Lower leg skin (tissue), 3 donors: ENCODE data around the gene SAP30L.

Experiments used
- POLR2A ChIP-seq, 2 donors: fragments of 450-650 bp; IDR thresholded peaks; one replicate each; pipeline ENCODE4 v1.6.1; 2016 to 2017; ENCODE audit warnings: antibody characterized with exemption in 2 of 2, mild to moderate bottlenecking in 1 of 2, moderate library complexity in 1 of 2
- TF ChIP-seq, protein P1 (sequence below), 3 donors: fragments of 450-650 bp; IDR thresholded peaks; one replicate each; pipeline ENCODE4 v1.5.1; 2016; ENCODE audit warnings: antibody characterized with exemption in 3 of 3, mild to moderate bottlenecking in 3 of 3, moderate library complexity in 2 of 3

DNA sequence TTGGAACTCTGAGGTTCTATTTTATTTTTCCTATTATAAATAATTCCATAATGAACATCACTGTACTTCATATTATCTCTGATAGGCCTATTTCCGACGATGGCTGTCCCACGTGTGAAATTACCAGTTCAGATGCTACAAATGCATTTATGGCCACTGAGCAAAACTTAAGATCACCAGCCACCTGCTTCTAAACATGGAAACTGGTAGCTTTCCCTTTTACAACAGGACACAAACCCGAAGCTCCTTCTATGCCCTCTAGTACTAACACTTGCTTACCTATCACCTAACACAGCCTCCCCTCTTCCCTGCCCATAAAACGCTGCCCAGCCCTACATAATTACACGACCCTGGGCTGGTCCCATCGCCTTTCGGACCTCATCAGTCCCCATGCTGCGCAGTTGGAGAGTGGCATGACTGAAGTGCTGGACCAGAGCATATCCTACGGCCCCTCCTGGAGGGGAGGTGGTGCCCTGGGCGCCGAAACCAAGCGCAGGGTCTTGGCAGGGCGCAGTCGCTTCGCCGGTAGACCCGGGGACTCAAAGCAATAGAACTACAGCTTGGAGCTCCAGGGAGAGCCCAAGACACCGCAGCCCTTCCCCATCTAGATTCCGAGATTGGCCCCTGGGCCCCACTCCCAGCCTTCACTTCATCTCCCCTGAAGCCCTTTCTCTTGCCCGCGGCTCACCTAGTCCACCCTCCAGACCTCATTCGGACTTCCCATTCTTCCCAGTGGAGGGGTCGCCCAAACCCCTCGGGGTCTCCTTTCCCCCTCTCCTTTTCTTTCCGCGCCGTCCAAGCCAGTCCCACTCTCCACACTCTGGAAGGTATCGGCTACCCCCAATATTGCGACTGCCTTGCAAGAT, 1.0 kb upstream of the SAP30L start:
- TF ChIP-seq, protein P1, sequence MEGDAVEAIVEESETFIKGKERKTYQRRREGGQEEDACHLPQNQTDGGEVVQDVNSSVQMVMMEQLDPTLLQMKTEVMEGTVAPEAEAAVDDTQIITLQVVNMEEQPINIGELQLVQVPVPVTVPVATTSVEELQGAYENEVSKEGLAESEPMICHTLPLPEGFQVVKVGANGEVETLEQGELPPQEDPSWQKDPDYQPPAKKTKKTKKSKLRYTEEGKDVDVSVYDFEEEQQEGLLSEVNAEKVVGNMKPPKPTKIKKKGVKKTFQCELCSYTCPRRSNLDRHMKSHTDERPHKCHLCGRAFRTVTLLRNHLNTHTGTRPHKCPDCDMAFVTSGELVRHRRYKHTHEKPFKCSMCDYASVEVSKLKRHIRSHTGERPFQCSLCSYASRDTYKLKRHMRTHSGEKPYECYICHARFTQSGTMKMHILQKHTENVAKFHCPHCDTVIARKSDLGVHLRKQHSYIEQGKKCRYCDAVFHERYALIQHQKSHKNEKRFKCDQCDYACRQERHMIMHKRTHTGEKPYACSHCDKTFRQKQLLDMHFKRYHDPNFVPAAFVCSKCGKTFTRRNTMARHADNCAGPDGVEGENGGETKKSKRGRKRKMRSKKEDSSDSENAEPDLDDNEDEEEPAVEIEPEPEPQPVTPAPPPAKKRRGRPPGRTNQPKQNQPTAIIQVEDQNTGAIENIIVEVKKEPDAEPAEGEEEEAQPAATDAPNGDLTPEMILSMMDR (IDR thresholded peaks at IDR 0.05), result no peak
- no peak for TF ChIP-seq POLR2A (IDR thresholded peaks at IDR 0.05)
